HG02885 (cell line): ENCODE measurements around the gene SRGAP2.
"Not testable (repeated sequence)": the region's sequence is repeated elsewhere in the genome, so short reads cannot be mapped to it uniquely, and the experiment has no call there.

ENCODE experiments used
- ATAC-seq: cut with Tn5 transposase; IDR thresholded peaks from one replicate; pipeline ENCODE4 v1.9.1; 2021; ENCODE audit warnings: mild to moderate bottlenecking; ENCODE audit not compliant: unreplicated experiment, poor library complexity

Gene SRGAP2

DNA sequence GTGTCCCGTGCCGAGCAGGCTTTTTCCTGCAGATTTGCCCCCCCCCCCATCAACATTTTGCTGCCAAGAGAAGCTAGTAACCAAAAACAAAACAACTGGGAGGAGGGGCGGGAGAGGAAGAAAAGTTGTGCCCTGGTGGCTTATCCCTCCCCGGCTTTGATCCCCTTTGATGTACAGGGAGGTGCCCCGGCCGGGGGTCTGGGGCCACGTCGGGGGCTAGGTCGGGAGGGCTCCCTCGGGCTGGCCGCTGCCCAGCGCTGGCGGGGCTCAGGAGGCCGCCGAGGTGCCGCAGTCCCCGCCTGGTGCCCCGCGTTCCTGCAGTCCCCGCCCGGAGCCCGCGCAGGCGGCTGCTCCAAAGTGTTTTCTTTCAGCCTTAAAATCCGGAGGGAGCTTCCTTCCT is 1.5 kb downstream of the SRGAP2 start:
- ATAC-seq, result not testable (repeated sequence)

DNA sequence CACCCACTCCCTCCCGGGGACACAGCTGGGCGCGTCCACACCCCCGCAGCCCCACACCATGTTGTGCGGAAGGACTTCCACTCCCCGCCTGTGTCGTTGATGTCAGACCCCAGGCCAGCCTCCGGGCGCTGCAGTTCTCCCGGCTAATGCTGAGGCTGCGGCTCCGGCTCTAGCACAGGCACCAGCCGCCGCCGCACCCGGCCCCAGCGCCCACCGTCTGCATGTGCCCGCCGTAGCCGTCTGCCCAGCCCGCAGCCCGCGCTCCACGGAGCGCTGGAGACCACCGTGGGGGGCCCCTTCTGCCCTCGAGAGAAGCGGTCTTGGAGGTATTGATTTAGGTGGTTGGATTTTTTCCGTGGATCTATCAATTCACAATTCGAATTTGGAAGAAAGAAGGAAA is 2.2 kb downstream of the SRGAP2 start:
- ATAC-seq, result not testable (repeated sequence)

DNA sequence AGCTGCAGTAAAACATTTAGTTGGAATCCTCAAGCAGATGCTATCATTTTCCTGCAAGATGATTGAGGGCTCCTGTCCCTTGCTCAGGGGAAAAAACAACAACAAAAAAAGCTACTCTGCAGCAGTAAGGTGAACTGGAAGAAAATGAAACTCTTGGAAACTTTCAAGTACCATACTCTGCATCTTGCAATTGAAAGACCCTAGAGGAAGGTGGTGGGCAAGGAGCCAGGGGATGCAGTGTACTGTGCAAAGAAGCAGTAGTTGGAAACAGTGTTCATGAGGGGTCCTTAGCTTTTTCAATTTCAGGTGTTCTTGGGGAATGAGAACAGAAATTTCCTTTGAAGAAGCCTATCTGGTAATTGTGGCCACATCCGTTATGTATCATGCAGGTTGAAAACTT is 7.5 kb downstream of the SRGAP2 start:
- not testable (repeated sequence) for ATAC-seq

DNA sequence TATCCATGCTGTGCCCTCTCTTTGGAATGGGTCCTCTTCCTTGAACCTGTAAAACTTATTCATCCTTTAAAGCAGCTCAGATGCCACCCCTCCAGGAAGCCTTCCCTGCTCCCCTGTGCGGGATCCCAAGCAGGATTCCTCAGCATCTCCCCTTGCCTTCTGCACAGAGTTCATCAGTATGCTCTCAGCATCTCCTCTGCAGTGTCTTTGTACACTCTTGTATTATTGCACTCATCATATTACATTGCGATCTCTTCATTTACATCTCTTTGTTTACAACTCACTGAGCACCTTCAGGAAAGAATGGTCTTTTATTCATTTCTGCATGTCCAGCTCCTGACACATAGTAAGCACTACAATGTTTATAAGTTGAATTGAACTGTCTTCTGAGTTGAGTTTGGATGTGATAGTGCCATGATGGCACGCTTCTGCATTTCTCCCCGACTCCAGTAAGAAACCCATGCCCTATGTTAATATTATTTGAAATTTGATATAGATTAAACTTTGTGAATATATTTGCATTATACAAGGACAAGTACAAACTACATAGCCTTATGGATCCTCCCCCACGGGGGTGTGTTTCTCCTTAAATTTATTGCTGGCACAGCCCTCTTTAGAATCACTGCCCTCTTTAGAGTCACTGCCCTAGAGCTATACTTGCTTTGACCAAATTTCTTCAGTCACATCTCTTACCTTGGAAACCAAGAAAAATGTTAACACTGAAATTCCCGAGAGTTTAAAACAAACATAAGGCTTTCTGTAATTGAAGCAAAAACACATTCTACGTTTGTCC is 12.5 kb downstream of the SRGAP2 start:
- ATAC-seq, result not testable (repeated sequence)

DNA sequence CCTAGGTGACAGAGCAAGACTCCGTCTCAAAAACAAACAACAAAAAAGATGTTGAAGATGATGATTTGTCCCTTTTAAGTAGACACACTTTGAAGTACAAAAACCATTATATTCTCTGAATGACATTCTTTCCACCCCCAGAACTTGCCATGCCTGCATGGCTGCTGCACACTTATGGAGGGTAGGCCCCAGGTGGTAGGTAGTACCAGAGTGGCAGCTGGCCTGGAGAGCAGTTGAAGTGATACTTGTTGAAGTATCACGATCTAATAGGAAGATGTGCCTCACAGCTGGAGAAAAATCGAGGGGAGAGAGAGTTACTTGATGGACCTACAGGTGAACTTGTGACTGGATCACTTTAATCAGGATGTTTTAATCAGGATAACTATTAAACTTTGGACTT is 14.9 kb downstream of the SRGAP2 start:
- not testable (repeated sequence) for ATAC-seq

DNA sequence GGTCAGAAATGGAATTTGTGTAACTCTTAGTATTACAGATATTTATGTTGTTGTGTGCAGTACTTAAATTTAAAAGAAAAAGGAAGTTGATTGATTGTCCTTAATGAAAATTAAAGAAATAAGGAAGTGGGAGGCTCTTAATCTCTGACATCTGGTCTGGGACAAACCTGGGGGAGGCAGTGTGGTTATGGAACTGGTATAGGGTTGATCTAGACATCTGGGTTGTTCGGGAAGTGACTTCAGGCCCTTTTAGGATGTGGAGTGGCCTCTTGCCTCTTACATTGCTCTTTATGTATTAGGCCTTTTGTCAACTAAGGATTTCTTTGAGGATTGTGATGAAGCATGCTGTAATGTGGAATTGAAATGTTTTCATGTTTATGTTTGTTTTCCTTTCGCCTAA is 15.4 kb downstream of the SRGAP2 start:
- ATAC-seq, result not testable (repeated sequence)

DNA sequence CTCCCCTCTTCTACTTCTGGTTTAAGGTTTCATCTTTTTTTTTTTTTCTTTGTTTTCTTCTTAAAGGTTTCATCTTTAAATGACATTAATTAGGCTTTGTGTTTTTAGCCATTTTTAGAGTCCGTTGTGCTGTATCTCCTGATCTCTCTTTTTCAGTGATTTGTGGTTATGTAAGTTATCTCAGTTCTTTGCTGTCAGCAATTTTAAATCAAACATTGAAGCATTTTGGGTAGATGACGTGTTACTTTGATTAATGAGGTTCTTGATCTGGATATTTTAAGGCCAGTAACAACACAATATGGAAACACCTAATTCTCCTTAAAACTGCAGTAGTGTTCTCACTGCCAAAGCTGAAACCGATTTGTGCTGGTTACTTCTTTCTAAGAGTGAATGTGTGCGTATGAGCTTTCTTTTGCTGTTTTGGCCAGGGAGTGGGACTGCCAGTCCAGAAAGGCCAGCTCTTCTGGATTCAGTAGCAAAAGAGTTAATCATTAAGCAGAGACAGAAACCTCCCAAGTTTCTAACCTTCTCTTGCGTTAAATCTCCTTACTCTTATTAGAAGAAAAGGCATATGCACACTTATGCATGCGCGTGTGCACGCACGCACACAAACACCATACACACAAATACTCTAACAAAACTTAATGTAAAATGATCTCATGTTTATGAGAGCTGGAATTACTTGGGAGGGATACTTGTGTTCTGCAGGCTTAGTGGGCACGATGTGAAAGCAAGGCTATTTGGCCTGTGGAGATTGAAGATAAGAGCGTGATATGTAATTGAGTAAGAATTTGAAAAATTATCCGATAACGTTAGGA is 16.4 kb downstream of the SRGAP2 start:
- ATAC-seq, result not testable (repeated sequence)

DNA sequence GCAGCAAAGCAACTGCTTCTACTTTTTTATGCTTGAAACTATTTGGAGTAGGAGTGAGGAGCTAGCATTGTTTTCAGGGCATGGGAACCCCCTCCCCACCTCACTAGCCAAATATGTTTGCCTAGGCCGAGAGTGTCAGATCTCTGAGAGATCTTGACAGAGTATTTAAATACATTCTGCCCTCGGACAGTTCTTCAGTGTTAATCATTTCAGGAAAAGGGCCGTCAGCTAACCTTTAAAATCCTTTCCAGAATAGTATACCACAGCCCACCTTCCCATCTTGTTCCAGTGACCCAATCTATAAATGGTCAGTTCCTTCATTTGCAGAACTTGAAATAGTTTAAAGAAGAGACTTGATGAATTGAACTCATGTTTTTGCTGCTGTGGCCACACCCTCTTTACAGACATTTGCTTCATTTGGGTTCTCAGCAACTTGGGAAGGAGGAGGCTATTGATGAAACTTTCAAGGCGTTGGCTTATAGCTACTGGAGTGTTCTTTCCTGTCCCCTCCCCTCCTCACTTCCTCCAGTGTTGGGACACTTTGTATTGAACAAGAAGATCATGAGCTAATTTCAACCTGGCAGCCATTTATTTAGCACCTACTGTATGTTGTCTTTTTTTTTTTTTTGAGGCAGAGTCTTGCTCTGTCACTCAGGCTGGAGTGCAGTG is 17.1 kb downstream of the SRGAP2 start:
- not testable (repeated sequence) for ATAC-seq

DNA sequence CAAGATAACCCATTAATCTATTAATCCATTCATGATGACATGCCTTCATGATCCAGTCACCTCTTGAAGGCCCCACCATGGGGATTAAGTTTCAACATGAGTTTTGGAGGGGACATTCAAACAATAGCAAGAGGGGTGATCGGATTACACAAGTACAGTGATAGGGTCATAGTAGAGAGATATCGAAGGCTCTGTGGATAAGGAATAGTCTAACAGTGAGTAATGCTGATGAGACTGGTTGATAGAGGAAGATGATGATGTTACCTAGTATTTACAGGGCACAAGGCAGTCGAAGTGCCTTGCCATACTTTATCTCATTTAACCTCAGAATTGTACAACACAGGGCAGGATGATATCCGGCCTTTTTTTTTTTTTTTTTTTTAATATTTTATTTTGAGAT is 18.2 kb downstream of the SRGAP2 start:
- ATAC-seq, result not testable (repeated sequence)

DNA sequence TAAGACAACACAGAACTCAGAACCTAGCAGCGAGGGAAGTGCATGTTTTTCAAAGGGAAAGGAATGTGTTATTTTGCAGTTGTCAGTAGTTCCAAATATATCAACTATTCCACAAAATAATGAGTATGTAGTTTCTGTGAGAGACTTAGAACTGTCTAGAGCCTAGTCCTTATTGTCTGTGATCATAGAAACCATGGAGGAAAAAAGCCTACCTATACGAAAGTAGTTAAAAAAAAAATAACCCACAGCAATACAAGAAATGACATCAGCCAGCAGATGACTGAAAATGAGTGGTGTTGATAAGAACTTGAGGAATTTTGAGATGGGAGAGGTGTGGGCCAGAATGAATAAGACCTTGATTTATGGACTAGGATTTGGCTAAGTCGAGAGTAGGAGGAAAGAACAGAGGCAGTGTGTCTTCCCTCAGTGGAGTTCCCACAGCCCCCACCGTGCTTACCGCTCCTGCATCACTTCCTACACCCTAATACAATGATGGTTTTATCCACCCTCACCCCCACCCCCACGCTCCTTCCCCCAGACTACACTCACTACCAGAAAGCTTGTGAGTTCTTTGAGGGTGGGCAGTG is 20.9 kb downstream of the SRGAP2 start:
- not testable (repeated sequence) for ATAC-seq

DNA sequence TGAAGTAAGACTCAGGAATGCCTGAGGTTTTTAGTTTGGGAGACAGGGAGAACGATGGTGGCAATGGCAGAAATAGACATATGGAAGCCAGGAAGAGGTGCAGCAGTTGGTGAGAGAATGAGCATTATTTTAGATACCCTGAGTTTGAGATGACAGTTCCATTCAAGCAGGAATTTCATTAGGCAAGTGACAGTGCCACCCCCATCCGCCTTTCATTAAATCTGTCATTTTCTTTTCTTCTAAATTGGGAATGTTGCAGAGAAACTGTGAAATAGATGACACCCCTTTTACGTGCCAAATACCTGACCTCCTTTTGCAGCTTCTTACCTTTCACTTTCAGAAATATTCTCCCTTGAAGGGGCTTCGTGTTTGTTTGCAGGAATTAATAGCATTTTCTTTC is 22.0 kb downstream of the SRGAP2 start:
- ATAC-seq, result not testable (repeated sequence)

DNA sequence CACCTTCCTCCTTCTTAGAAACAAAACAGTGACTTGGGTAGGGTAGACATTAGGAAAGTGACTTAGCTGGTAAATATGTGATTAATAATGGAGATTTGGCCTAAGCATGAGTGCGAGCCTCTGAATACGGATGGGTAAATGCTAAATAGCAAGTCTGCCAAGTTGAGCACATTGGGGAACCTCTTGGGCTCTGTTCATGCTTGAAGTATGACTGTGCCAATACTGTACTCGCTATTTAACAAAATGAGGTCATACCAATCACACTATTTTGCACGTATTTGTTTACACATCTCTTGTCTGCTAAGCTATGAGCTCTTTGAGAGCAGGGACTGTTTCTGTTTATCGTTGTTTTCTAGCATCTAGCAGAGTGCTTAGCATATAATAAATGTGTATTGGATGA is 23.5 kb downstream of the SRGAP2 start:
- ATAC-seq, result not testable (repeated sequence)

DNA sequence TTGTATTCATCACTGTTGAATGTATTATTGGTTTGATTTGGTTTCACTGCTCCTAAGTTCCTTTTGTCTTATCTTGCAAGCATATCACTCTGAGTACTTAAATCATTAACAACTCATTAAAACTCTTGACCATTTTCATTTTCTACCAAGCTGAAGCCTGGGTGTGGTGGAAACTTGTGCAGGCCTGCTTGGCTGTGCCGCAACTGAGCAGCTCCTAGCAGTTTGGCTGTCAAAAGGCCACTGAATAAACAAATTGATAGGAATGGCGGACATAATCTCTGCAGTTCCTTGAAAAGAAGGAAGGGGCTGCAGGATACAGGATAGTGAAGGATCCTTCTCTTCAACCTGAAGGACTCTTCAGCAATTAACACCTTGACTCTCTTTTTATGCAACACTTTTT is 25.9 kb downstream of the SRGAP2 start:
- ATAC-seq, result not testable (repeated sequence)

DNA sequence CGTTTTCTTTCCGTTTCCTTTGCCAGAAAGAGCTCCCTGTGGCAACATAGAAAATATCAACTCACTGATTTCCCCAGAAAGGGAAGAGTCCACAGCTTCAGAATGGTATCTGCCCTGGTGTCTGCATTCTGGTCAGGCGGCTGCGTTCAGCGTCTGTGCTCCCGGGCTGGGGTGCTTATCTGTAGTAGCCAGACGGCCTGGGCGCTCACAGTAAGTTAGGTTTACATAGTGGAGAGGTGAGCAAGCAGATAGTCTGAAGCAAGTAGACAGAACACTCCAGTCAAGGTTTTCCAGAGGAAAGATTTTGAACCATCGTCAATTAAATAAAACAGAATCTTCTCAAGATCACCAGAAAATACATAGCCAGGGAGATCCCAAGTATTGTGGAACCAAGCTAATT is 28.6 kb downstream of the SRGAP2 start:
- not testable (repeated sequence) for ATAC-seq

DNA sequence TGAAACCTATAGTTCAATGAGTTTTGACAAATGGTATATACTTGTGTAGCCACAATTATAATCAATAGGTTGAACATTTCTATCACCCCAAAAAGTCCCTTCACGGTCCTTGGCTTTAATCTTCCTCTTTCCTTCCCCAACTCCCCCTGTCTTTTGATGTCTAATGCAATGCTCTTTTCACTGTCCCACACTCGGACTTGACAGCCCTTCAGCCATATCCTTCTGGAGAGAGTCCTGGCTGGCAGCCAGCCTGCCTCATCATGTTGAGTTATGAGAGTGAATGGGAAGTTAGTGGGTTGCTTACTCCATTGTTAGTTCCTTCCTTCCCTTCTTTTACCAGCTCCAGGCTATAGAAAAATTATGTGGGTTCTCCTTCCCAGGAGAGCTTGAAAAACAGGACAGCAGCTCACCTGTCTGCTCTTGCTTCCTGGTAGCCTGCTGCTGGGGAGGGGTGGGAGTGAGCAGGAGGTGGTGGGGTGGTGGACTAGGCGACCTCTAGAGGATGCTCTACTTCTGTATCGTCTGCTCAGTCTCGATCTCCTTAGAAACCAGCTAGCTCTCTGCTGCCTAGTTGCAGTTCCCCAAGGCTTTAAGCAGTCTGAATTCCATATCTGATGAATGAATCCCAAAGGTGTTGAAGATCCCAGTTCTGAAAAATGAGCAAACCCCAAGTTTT is 29.8 kb downstream of the SRGAP2 start:
- ATAC-seq, result peak; percentile 80

DNA sequence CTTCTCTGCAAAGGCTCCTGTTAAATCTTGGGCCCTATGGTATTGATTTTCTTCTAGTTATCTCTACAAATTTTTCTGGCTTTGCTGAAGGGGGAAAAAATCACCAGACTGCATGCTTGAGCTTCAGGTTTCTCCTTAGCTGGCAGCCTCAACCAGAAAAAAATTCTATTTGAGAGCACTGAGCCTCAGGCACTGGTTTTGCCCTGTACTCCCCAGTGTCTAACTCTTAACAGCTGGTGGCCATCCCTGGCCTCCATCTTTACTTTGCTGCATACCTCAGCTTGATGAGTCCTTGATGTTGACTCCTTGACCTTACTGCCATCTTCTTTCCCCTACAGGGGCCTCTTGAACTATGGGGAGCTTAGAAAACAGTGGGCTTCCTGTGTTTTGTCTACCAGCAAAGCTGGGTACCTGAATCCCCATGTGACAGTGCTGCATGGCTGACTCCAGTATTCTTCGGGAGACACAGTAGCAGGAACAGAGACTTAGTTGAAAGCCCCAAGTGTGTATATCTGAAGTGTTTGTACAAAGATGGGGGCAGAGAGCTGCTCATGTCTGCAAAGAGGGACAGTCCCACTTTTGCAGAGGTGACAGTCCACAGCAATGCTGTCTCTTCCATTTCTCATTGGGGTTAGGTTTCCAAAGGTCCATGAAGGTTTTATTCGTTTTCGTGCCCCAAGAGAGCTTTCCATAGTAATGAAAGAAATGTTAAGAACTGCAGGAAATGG is 31.0 kb downstream of the SRGAP2 start:
- not testable (repeated sequence) for ATAC-seq

DNA sequence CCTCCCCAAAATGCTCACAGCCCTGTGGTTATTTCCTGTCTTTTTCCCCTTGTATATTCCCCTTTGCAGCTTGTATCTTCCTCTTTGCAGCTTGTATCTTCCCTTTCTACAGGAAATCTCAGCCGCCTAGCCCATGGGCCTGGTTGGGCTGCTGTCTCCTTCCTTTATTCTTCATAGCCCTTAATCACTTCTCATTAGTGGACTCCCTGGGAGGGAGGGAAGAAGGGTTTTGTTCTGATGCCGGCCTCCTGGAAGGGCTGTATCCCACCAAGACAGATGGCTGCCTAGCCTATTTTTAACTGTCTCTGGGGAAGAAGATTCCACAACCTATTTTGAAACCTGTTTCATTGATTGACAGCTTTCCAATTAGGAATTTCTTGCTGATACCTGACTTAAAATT is 31.8 kb downstream of the SRGAP2 start:
- not testable (repeated sequence) for ATAC-seq

DNA sequence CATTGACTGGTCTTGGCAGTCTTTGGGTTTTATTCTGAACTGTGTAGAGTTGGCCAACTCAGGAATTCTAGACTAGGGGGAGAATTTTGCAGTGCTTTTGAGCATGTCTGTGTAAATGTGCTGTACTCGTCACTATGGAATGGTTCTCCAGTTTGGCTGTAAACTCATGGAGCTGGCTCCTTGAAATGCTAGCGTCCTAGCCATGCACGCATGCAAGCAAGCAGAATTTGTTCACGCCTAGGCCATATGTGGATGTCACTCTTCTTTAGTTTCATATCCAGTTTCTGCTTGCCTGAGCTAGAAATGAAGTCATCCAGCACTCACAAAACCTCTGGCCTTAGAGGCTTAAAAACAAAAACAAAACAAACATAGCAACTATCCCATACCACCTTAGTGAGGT is 36.9 kb downstream of the SRGAP2 start:
- ATAC-seq, result not testable (repeated sequence)

DNA sequence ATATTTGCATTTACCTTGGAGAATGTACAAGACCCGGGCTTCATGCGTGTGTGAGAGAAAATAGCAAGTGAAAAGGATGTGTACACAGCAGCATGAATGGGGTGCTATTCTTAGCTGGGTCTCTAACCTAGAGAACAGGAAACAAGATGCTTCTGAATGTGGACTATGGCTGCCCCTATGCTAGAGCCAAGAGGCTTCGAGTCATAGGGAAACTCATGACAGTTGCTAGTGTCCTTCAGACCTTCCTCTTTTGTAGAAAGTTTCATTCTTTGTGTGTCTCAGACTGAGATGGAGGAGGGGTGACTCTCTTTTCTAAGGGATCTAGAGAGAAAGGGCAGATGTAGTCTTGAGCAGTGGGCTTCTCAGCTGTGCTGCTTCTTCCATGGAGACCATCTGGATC is 40.0 kb downstream of the SRGAP2 start:
- peak; percentile 99 for ATAC-seq
